ENCODE measurements around the gene TNNC2. TPM values are rescaled to one million over a fixed set of nuclear protein-coding genes. Genes with fewer than 3 reads are reported as not detected.

TNNC2 gene
- total RNA-seq, 4 donors from 2014 or later = 1.4 to 10.7 (median 2.6) TPM; not detected in 1

DNA sequence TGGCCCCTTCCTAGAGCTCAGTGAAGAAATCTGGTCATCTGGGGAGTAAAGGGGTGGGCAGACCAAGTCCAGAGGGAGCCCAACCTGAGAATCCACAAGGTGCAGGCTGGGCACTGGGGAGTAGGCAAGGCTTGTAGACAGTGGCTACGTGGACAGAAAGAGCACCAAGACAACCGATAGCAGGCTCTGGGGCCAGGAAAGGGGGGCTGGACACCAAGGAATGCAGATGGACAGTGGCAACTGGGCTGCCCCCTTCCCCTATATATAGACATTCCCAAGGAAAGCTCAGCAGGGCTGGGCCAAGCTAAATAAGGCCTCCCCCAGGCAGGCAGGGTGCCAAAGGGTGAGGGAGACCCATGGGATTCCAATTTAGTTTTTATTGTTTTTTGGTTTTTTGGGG, 1.5 kb upstream of the TNNC2 start:
- no peak for DNase-seq (ENCODE audit: low spot score in 2 of 2)
- 58 to 68% methylated on average over 2 of the region's 2 CpGs for WGBS, 2 donors
- H3K4me3 ChIP-seq (ENCODE audit: low read depth, poor library complexity, severe bottlenecking) = no peak overlapping the region
- no peak for TF ChIP-seq POLR2A (IDR thresholded peaks at IDR 0.05)
- TF ChIP-seq CTCF (IDR thresholded peaks at IDR 0.05) = no peak
- intact Hi-C loops (cut with DNase I; ENCODE audit: low total_unique reads) = no loop called here

GRCh38 chr20:45827712-45828111, 600 bp upstream of the TNNC2 start:
- no peak for TF ChIP-seq POLR2A (IDR thresholded peaks at IDR 0.05)
- no peak for TF ChIP-seq CTCF (IDR thresholded peaks at IDR 0.05)
- intact Hi-C loops (cut with DNase I; ENCODE audit: low total_unique reads) = no loop called here
- no peak for DNase-seq (ENCODE audit: low spot score in 2 of 2)
- no peak overlapping the region for H3K4me3 ChIP-seq (ENCODE audit: low read depth, poor library complexity, severe bottlenecking)
- WGBS, 2 donors = 83 to 93% methylated on average over 6 of the region's 6 CpGs

GRCh38 chr20:45826381-45827019, 612 bp downstream of the TNNC2 start:
- 58 to 62% methylated on average over 6 of the region's 6 CpGs for WGBS, 2 donors

GRCh38 chr20:45823949-45824835, 2.9 kb downstream of the TNNC2 start:
- intact Hi-C loops (cut with DNase I; ENCODE audit: low total_unique reads) = no loop called here
- H3K4me3 ChIP-seq (ENCODE audit: low read depth, poor library complexity, severe bottlenecking) = no peak overlapping the region
- 18 to 28% methylated on average over 46 to 57 of the region's 57 CpGs for WGBS, 2 donors
- no peak for TF ChIP-seq POLR2A (IDR thresholded peaks at IDR 0.05)
- no peak for DNase-seq (ENCODE audit: low spot score in 2 of 2)

More at GRCh38 chr20:45826381-45827019, 612 bp downstream of the TNNC2 start:
- no peak for DNase-seq (ENCODE audit: low spot score in 2 of 2)
- intact Hi-C loops (cut with DNase I; ENCODE audit: low total_unique reads) = no loop called here
- no peak for TF ChIP-seq CTCF (IDR thresholded peaks at IDR 0.05)
- TF ChIP-seq POLR2A (IDR thresholded peaks at IDR 0.05) = no peak
- H3K4me3 ChIP-seq (ENCODE audit: low read depth, poor library complexity, severe bottlenecking) = no peak overlapping the region

GRCh38 chr20:45822857-45823256, 4.3 kb downstream of the TNNC2 start:
- WGBS, 2 donors = 4 to 15% methylated on average over 6 to 20 of the region's 24 CpGs
- TF ChIP-seq POLR2A (IDR thresholded peaks at IDR 0.05) (no peak), CTCF (IDR thresholded peaks at IDR 0.05) (no peak)
- intact Hi-C loops (cut with DNase I; ENCODE audit: low total_unique reads) = no loop called here
- no peak for DNase-seq (ENCODE audit: low spot score in 2 of 2)
- no peak overlapping the region for H3K4me3 ChIP-seq (ENCODE audit: low read depth, poor library complexity, severe bottlenecking)

GRCh38 chr20:45821947-45822346, 5.2 kb downstream of the TNNC2 start:
- intact Hi-C loops (cut with DNase I; ENCODE audit: low total_unique reads) = no loop called here
- WGBS, 2 donors = 68 to 71% methylated on average over 2 of the region's 2 CpGs
- H3K4me3 ChIP-seq (ENCODE audit: low read depth, poor library complexity, severe bottlenecking) = no peak overlapping the region
- TF ChIP-seq POLR2A (IDR thresholded peaks at IDR 0.05) = no peak
- no peak for TF ChIP-seq CTCF (IDR thresholded peaks at IDR 0.05)
- no peak for DNase-seq (ENCODE audit: low spot score in 2 of 2)

All from lower leg skin (tissue), 4 donors.